Measurements from ENCODE around the gene PTGES3L.
"Not testable (repeated sequence)": the region's sequence is repeated elsewhere in the genome, so short reads cannot be mapped to it uniquely, and the experiment has no call there.

PTGES3L gene

DNA sequence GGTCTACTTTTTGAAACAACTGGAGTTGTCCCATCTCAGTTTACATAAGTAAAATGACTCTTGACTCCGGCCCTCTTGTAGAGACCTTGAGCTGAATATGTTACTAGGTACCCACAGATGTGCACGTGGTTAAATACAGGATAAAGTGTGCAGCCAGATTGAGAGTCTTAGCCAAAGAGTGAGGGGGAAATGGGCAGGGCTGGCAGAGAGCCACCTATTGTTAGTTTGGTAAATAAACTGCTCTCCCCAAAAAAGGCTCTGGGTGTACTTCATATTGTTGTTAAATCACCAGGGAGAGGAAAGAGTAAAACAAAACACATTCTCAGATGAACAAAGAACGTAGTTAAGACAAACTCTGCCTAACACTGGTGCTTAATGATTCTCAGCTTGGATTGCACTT is 59.0 kb downstream of the PTGES3L start:
- DNase-seq: no peak

DNA sequence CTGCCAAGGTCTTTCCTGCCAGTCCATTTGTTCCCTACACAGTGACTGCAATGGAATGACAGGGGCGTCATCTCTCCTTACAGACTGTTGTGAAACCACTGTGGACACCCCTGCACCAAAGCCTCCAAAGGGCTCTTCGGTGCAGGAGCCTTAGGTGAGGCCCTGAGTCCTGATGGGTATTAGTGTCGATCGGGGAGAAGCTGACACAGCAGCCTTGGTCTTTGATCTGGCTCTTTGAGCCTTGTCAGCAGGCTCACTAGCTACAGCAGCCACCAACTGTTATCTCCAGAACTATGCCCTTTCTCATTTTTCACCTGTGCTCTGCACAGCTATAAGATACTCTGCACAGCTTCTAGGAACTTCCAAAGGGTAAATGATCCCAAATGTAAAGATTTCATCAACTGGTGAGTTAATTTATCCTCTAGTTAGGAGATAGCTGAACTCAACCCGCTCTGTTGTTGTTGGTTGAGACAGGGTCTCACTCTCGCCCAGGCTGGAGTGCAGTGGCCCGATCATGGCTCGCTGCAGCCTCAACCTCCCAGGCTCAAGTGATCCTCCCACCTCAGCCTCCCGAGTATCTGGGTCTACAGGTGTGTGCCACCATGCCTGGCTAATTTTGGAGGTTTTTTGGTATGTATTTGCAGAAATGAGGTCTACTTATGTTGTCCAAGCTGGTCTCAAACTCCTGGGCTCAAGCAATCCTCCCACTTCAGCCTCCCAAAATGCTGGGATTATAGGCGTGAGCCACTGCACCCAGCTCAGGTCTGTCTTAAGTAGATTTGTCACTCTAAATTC is 59.6 kb downstream of the PTGES3L start:
- no peak for DNase-seq

DNA sequence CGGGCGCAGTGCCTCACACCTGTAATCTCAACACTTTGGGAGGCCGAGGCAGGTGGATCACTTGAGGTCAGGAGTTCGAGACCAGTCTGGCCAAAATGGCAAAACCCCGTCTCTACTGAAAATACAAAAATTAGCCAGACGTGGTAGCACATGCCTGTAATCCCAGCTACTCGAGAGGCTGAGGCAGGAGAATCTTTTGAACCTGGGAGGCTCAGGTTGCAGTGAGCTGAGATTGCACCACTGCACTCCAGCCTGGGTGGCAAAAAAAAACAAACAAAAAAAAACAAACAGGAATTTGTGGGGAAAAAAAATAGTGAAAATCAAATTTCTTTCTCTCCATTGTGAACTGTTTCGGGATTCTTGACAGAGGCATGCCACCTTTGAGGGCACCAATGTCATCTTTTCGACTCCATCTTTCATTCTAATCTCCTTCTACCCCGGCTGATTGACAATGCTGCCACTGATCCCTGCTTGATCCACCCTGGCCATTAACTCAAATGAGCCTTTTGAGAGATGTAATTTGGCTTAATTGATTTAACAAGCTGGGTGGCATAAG is 60.3 kb downstream of the PTGES3L start:
- not testable (repeated sequence) for DNase-seq

DNA sequence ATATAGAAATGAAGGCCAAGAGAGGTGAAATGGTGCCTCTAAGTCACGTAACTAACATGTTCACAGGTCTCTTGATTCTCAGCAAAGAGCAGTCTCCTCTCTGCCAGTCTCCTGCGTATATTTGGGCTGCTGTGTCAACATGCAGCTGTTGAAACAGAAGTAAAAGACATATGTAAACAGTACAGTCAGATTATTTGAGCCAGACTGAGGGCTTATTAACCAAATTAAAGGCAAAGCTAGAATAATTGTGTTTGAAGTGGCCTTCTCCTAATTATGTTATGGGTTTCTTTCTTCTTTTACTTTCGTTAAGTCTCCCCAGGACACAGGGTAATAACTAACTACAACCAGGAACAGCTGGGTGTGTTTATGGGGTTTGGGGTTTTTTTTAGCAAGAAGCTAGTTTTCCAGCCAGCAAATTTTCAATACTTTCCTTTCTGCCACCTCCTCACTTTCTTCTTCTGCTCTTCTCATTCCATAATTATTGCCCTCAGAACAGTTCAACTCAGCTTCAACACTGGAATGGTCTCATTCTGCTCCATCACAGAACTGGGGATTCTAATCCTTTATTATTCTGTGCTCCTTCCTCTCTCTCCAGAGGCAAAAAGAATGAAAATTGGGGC is 60.9 kb downstream of the PTGES3L start:
- no peak for DNase-seq
